Left ventricle myocardium superior (tissue), 1 donor: ENCODE data around the gene SYNPO. TPM values are rescaled to one million over a fixed set of nuclear protein-coding genes. Genes with fewer than 3 reads are reported as not detected.

Experiments
- ATAC-seq: fragments of 200-7000 bp; cut with Tn5 transposase; one replicate; pipeline ENCODE4 v1.9.1; 2020; ENCODE audit warnings: mild to moderate bottlenecking, moderate library complexity
- DNase-seq: peaks from one replicate; pipeline ENCODE4 v3.0.0-alpha.2; 2020
- intact Hi-C: fragments of 100-400 bp; cut with micrococcal nuclease; formaldehyde crosslinking; loops from one replicate; pipeline ENCODE4 v1.11.0; 2022
- total RNA-seq: library from RNA; stranded (reverse); fragmentation: NEBNext Ultra II Directional; extraction: Animal tissue kit (Norgen Biotek cat#: 25700); gene quantifications from one replicate; pipeline ENCODE4 v1.2.1, GENCODE V29; 2021
- donor health status: DM: no; HTN: yes; CAD: no; lungs with severe emphysema.

SYNPO gene
- total RNA-seq, 1 donor from 2014 or later, result 675 TPM

- intact Hi-C loops, result loop anchor here (10.0 kb wide), 1 partner anchor 87 kb away; no protein-coding TSS in a partner anchor
- ATAC-seq, result no peak
- no peak for DNase-seq
Observed at GRCh38 chr5:150651382-150651781, 10.9 kb downstream of the SYNPO start.

GRCh38 chr5:150651924-150652671 lies 11.6 kb downstream of the SYNPO start:
- intact Hi-C loops, result loop anchor here (10.0 kb wide), 1 partner anchor 87 kb away; no protein-coding TSS in a partner anchor
- no peak for DNase-seq
- ATAC-seq, result no peak

- intact Hi-C loops, result loop anchor here (10.0 kb wide), 1 partner anchor 88 kb away; no protein-coding TSS in a partner anchor
- ATAC-seq (no peak), DNase-seq (no peak)
Observed at GRCh38 chr5:150653145-150653761, 12.8 kb downstream of the SYNPO start.

GRCh38 chr5:150653762-150654556 lies 13.5 kb downstream of the SYNPO start:
- no peak for DNase-seq
- intact Hi-C loops, result loop anchor here (10.0 kb wide), 1 partner anchor 89 kb away; no protein-coding TSS in a partner anchor
- ATAC-seq, result no peak

GRCh38 chr5:150655221-150655620 lies 14.8 kb downstream of the SYNPO start:
- DNase-seq, result no peak
- ATAC-seq, result no peak
- intact Hi-C loops, result loop anchor here (10.0 kb wide), 1 partner anchor 90 kb away; no protein-coding TSS in a partner anchor

GRCh38 chr5:150656191-150657132 lies 16.0 kb downstream of the SYNPO start:
- ATAC-seq, result peak; percentile 66
- DNase-seq, result peak; percentile 90
- intact Hi-C loops, result loop anchor here (10.0 kb wide), 1 partner anchor 92 kb away; no protein-coding TSS in a partner anchor

- ATAC-seq (no peak), DNase-seq (no peak)
- intact Hi-C loops, result loop anchor here (10.0 kb wide), 1 partner anchor 93 kb away; no protein-coding TSS in a partner anchor
Observed at GRCh38 chr5:150658121-150658520, 17.7 kb downstream of the SYNPO start.

GRCh38 chr5:150658699-150659265 lies 18.3 kb downstream of the SYNPO start:
- DNase-seq (no peak), ATAC-seq (no peak)

GRCh38 chr5:150659360-150660107 lies 19.1 kb downstream of the SYNPO start:
- ATAC-seq (no peak), DNase-seq (no peak)
- intact Hi-C loops, result loop anchor here (10.0 kb wide), 1 partner anchor 95 kb away; no protein-coding TSS in a partner anchor

More at GRCh38 chr5:150658699-150659265, 18.3 kb downstream of the SYNPO start:
- intact Hi-C loops, result loop anchor here (10.0 kb wide), 1 partner anchor 94 kb away; no protein-coding TSS in a partner anchor

- DNase-seq (no peak), ATAC-seq (no peak)
- intact Hi-C loops, result no loop called here
Observed at GRCh38 chr5:150660108-150660831, 19.8 kb downstream of the SYNPO start.

GRCh38 chr5:150661086-150661485 lies 20.6 kb downstream of the SYNPO start, which contains the start of gene MYOZ3:
TSS of gene MYOZ3 (plus strand) at chr5:150661251. CDS start at chr5:150662942, 1,691 bp downstream.
- intact Hi-C loops, result no loop called here
- ATAC-seq (no peak), DNase-seq (no peak)

GRCh38 chr5:150661821-150662596 lies 21.5 kb downstream of the SYNPO start:
- intact Hi-C loops, result no loop called here
- no peak for DNase-seq
- ATAC-seq, result no peak

- no peak for ATAC-seq
- intact Hi-C loops, result no loop called here
Observed at GRCh38 chr5:150662731-150663516, 22.5 kb downstream of the SYNPO start.

GRCh38 chr5:150663936-150664335 lies 23.5 kb downstream of the SYNPO start:
- intact Hi-C loops, result no loop called here
- ATAC-seq, result no peak
- DNase-seq, result no peak

More at GRCh38 chr5:150662731-150663516, 22.5 kb downstream of the SYNPO start:
- DNase-seq, result no peak

GRCh38 chr5:150665044-150665443 lies 24.6 kb downstream of the SYNPO start:
- intact Hi-C loops, result no loop called here
- ATAC-seq, result no peak

More at GRCh38 chr5:150665044-150665443, 24.6 kb downstream of the SYNPO start:
- DNase-seq, result no peak
